Globus pallidus (tissue), 1 donor: ENCODE measurements around the gene TTLL13.

ENCODE experiments used
- DNase-seq: peaks from one replicate; pipeline ENCODE4 v3.0.0-alpha.2; 2015; ENCODE audit warnings: low spot score

Gene TTLL13

DNA sequence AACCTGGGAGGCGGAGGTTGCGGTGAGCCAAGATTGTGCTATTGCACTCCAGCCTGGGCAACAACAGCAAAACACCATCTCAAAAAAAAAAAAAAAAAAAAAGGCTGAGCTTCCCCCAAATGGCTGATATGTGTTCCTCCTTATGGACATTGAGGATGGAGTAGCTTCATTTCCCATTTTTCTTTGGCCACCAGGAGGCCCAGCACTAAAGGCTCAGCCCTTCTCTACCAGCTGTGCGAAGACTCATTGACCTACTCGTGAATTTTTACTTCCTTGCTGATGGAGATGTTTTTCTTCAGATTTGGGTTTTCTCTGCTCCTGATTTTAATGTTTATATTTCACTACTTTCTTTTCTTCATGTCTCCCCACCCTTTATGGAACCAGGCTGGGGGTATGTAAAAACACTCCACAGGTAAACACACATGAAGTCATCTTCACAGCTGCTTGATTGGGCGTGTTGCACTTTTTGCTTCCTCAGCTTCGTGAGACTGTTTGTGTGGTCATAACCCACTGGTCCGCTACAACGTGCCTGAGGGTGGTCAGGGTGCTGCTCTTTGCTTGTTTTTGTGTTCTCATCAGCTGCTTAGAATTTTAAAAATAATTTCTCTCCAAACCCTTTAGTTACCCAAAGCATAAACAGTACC, 34.7 kb upstream of the TTLL13 start:
- DNase-seq: no peak

DNA sequence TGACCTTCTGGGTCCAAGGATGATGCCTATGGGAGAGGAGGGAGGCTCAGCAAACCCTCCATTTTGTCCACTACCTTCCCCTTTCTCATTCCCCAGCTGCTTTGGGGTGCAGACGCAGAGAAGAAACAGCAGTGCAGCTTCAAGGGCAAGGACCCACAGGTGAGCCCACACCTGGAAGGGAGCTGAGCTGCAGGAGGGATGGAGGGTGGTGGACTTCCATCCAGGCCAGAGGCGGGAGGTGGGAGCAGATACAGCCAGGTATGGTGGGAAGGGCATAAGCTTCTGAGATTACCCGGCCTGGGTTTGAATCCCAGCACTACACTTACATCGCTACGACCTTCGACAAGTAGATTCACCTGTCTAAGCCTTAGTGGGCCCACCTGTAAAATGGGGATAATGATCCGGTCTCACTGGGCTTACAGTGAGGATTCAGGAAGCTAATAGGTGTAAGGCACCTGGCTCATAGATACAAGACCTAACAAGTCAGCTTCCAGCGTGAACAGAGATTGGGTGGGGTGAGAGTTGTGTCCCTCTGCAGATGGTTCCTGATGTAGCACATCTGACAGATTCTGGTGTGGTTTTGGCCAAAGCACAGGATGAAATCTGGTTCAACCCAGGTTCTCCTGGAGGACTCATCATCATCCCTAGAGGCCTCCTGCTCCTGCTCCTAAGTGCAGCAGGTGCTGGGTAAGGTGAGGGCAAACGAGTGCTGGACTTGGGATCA, 31.5 kb upstream of the TTLL13 start:
- no peak for DNase-seq

GRCh38 chr15:90219421-90220141, 29.8 kb upstream of the TTLL13 start:
- DNase-seq: no peak

DNA sequence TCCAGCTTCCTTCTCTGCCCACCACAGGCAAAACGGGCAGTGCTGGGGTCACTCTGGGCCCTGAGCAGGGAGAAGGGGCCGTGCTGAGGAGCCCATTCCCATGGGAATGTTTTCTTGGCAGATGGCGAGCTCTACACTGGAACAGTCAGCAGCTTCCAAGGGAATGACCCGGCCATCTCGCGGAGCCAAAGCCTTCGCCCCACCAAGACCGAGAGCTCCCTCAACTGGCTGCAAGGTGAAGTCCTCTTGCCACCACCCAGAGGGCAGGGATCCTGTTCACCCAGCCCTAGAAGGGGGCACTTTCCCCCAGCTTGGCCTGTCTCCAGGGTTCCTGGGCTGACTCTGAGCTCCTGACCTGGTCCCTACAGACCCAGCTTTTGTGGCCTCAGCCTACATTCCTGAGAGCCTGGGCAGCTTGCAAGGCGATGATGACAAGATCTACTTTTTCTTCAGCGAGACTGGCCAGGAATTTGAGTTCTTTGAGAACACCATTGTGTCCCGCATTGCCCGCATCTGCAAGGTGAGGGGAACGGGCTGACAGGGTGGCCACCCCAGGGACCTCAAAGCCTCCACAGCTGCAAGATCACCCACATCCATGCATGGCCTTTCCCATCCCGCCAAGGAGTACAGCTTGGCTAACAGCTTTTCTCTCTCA, 28.0 kb upstream of the TTLL13 start:
- DNase-seq: peak; percentile 83

DNA sequence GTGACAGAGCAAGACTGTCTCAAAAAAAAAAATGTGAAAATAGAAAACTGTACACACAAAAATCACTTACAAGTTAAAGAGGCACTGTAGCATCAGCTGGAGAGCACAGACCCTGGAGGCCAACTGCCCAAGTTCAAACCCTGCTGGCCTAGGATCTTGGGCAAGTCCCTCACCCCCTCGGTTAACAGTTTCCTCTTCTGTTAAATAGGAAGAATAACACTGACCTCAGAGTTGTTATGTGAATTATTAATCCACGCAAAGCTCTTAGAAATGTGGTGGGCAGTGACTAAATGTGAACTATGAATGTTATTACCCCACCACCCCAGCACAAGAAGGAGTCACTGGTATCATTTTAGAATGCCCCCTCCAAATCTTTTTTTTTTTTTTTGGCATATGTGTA, 26.8 kb upstream of the TTLL13 start:
- DNase-seq: no peak

DNA sequence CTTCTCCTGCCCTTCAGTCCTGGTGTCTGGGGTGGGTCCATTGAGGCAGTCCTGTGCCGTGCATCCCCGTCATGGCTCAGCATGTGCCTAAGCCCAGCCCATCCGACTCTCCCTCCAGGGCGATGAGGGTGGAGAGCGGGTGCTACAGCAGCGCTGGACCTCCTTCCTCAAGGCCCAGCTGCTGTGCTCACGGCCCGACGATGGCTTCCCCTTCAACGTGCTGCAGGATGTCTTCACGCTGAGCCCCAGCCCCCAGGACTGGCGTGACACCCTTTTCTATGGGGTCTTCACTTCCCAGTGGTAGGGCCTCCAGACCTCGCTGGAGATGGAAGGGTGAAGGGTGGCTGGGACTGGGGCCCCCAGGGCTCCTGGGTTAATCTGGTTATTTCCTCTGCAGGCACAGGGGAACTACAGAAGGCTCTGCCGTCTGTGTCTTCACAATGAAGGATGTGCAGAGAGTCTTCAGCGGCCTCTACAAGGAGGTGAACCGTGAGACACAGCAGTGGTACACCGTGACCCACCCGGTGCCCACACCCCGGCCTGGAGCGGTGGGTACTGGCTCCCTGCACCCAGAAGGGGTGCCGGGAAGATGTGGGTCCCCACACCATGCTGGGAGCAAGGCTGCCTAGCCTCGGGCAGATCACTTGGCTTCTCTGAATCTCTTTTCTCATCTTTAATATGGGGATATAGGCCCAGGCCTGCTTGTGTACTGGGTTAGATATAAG, 25.8 kb upstream of the TTLL13 start:
- DNase-seq: no peak

- no peak for DNase-seq
These were observed 24.3 kb upstream of the TTLL13 start for GRCh38 chr15:90225047-90225446.

DNA sequence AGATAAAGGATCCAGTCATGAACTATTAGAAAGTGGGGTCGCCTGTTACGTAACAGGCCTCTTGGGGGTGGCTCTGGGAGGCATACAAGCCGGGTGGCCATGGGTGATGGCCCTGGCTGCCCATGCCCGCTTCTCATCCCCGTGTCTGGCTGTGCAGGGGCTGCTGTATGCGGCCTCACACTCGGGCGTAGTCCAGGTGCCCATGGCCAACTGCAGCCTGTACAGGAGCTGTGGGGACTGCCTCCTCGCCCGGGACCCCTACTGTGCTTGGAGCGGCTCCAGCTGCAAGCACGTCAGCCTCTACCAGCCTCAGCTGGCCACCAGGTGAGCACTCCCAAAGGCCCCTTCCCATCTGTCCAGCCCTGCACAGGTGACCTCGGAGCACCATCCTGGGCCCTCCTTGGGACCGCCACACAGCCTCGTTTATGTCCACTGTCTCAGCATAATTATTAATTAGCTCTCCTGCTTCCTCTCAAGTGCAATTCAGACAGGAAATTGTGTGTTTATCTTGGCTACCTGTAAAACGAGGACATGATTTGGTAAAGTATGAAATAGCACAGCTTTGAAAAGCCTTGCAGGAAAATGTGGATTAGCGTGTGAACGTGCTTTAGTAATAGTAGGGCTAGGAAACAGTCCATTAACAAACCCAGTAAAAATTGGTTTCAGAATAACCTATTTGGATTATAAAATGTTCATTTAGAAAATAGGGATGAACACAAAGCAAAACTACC, 23.7 kb upstream of the TTLL13 start:
- no peak for DNase-seq

- no peak for DNase-seq
These were observed 22.0 kb upstream of the TTLL13 start for GRCh38 chr15:90227336-90227735.

DNA sequence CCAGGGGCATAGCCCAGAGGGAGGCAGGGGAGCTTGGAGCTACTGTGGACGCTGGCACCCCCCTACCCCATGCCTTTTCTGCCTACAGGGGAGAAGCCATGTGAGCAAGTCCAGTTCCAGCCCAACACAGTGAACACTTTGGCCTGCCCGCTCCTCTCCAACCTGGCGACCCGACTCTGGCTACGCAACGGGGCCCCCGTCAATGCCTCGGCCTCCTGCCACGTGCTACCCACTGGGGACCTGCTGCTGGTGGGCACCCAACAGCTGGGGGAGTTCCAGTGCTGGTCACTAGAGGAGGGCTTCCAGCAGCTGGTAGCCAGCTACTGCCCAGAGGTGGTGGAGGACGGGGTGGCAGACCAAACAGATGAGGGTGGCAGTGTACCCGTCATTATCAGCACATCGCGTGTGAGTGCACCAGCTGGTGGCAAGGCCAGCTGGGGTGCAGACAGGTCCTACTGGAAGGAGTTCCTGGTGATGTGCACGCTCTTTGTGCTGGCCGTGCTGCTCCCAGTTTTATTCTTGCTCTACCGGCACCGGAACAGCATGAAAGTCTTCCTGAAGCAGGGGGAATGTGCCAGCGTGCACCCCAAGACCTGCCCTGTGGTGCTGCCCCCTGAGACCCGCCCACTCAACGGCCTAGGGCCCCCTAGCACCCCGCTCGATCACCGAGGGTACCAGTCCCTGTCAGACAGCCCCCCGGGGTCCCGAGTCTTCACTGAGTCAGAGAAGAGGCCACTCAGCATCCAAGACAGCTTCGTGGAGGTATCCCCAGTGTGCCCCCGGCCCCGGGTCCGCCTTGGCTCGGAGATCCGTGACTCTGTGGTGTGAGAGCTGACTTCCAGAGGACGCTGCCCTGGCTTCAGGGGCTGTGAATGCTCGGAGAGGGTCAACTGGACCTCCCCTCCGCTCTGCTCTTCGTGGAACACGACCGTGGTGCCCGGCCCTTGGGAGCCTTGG, 21.3 kb upstream of the TTLL13 start:
- DNase-seq: no peak

- DNase-seq: no peak
These were observed 20.4 kb upstream of the TTLL13 start for GRCh38 chr15:90228960-90229359.

GRCh38 chr15:90230071-90230494, 19.3 kb upstream of the TTLL13 start:
- peak; percentile 42 for DNase-seq

GRCh38 chr15:90230610-90231009, 18.7 kb upstream of the TTLL13 start:
- no peak for DNase-seq

GRCh38 chr15:90231028-90232017, 18.0 kb upstream of the TTLL13 start:
- DNase-seq: no peak

DNA sequence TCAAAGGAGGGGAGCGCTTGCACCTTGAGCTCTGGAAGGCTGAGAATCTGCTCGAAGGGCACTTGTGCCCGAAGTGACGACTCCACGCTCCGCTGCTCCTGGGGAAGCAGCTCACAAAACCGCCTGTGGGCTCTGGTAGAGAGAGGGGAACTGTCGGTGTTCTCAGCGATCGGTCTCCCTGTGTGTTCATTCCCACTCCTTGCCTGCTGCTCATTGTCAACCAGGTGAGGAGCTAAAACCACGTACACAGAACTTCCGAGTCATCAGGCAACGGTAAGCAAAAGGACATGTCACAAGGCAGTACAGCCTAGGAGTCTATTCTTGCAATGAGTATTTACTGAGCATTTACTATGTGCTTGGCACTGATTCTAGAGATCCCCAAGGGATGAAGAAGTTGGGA, 17.2 kb upstream of the TTLL13 start:
- DNase-seq: no peak

- DNase-seq: no peak
These were observed 16.4 kb upstream of the TTLL13 start for GRCh38 chr15:90232941-90233386.

- peak; percentile 98 for DNase-seq
These were observed 15.8 kb upstream of the TTLL13 start, which contains the start of gene CIB1 for GRCh38 chr15:90233387-90234095. CIB1 (minus strand) TSS chr15:90233941; CDS start chr15:90233885, 56 bp downstream.
